Peyer's patch (tissue), 4 donors: ENCODE measurements around the gene SHISA6. TPM values are rescaled to one million over a fixed set of nuclear protein-coding genes. Genes with fewer than 3 reads are reported as not detected.
"Not testable (repeated sequence)": the region's sequence is repeated elsewhere in the genome, so short reads cannot be mapped to it uniquely, and the experiment has no call there.

Experiments used
- DNase-seq, 3 donors: peaks; one replicate each; pipeline ENCODE4 v3.0.0-alpha.2; 2017 to 2019
- H3K27ac ChIP-seq, 4 donors: fragments of 200-600 bp; sonication (generic); one replicate each; pipeline ENCODE4 v1.5.1; 2016 to 2019
- H3K27me3 ChIP-seq, 2 donors: fragments of 200-600 bp; sonication (generic); one replicate each; pipeline ENCODE4 v1.5.1; 2019
- H3K36me3 ChIP-seq, 3 donors: fragments of 200-600 bp; sonication (generic); one replicate each; pipeline ENCODE4 v1.5.1; 2016 to 2019
- H3K4me1 ChIP-seq, 4 donors: fragments of 200-600 bp; sonication (generic); one replicate each; pipeline ENCODE4 v1.5.1; 2016 to 2019
- H3K4me3 ChIP-seq, 4 donors: fragments of 200-600 bp; sonication (generic); 1 replicate in 3 of 4; 2 replicates in 1 of 4; pipeline ENCODE4 v1.5.1; 2016 to 2019; ENCODE audit warnings: mild to moderate bottlenecking in 1 of 4
- H3K9me3 ChIP-seq, 4 donors: fragments of 200-600 bp; sonication (generic); one replicate each; pipeline ENCODE4 v1.5.1; 2016 to 2019; ENCODE audit warnings: mild to moderate bottlenecking in 1 of 4
- POLR2A ChIP-seq, 2 donors: fragments of 450-650 bp; IDR thresholded peaks; one replicate each; pipeline ENCODE4 v1.5.1; 2017; ENCODE audit warnings: antibody characterized with exemption in 2 of 2, mild to moderate bottlenecking in 2 of 2, moderate library complexity in 2 of 2
- total RNA-seq, 4 donors: library from RNA; depleted of rRNA; stranded (reverse); fragments of >200 nt; gene quantifications; one replicate each; pipeline ENCODE4 v1.1.0, GENCODE V29; 2016
- TF ChIP-seq, protein P1 (sequence below), 6 experiments: fragments of 450-650 bp in 4 of 6; fragments of 200-600 bp in 2 of 6; sonication (generic) in 1 of 6; IDR thresholded peaks; one replicate each; pipeline ENCODE4 v1.5.1; 2017 to 2019; ENCODE audit warnings: antibody characterized with exemption in 6 of 6, mild to moderate bottlenecking in 3 of 6, moderate library complexity in 1 of 6

Gene SHISA6
- total RNA-seq, 4 donors from 2014 or later = 0.27 to 2.1 (median 1.7) TPM; not detected in 1

DNA sequence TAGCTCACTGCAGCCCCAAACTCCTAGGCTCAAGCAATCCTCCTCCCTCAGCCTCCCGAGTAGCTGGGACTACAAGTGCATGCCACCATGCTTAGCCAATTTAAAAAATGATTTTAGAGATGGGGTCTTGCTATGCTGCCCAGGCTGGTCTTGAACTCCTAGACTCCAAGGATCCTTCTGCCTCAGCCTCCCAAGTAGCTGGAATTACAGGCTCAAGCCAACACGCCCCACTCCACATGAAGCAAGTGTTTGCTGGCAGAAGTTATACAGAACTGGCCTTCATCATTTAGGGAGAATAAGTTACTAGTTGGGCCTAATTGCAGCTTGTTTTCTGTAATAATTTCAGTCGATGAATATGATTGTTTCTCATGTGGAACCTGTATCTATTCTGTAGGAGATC, 68.0 kb downstream of the SHISA6 start:
- H3K4me1 ChIP-seq = no peaks in the 10 kb centered on the region
- no peak overlapping the region for H3K27ac ChIP-seq
- no peak for DNase-seq
- TF ChIP-seq, protein P1, sequence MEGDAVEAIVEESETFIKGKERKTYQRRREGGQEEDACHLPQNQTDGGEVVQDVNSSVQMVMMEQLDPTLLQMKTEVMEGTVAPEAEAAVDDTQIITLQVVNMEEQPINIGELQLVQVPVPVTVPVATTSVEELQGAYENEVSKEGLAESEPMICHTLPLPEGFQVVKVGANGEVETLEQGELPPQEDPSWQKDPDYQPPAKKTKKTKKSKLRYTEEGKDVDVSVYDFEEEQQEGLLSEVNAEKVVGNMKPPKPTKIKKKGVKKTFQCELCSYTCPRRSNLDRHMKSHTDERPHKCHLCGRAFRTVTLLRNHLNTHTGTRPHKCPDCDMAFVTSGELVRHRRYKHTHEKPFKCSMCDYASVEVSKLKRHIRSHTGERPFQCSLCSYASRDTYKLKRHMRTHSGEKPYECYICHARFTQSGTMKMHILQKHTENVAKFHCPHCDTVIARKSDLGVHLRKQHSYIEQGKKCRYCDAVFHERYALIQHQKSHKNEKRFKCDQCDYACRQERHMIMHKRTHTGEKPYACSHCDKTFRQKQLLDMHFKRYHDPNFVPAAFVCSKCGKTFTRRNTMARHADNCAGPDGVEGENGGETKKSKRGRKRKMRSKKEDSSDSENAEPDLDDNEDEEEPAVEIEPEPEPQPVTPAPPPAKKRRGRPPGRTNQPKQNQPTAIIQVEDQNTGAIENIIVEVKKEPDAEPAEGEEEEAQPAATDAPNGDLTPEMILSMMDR (IDR thresholded peaks at IDR 0.05) = no peak
- no peak for TF ChIP-seq POLR2A (IDR thresholded peaks at IDR 0.05)
- H3K27me3 ChIP-seq = no peaks in the 10 kb centered on the region
- H3K36me3 ChIP-seq = no peaks in the 10 kb centered on the region
- H3K9me3 ChIP-seq = no peaks in the 10 kb centered on the region
- no peak overlapping the region for H3K4me3 ChIP-seq

DNA sequence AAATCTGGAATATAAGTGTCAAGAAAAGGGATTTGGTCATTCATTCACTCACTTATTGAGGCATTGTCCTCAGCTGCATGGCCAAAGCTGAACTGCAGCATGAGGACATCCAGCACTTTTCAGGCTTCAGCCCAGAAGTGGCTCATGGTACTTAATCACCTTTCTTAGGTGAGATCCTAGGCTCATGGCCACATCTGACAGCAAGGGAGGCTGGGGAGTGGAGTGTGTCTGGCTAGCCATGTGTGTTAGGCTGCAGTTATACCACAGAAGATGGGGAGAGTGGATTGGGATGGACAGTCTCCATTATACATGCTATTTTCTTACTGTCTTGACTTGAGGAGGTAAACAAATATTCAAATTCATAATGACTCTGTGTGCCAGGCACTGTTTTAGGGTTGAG, 68.8 kb downstream of the SHISA6 start:
- no peaks in the 10 kb centered on the region for H3K4me1 ChIP-seq
- no peaks in the 10 kb centered on the region for H3K27me3 ChIP-seq
- H3K36me3 ChIP-seq = no peaks in the 10 kb centered on the region
- no peak overlapping the region for H3K4me3 ChIP-seq
- no peaks in the 10 kb centered on the region for H3K9me3 ChIP-seq
- H3K27ac ChIP-seq = no peak overlapping the region
- no peak for DNase-seq
- TF ChIP-seq, protein P1 (IDR thresholded peaks at IDR 0.05) = no peak
- TF ChIP-seq POLR2A (IDR thresholded peaks at IDR 0.05) = no peak

DNA sequence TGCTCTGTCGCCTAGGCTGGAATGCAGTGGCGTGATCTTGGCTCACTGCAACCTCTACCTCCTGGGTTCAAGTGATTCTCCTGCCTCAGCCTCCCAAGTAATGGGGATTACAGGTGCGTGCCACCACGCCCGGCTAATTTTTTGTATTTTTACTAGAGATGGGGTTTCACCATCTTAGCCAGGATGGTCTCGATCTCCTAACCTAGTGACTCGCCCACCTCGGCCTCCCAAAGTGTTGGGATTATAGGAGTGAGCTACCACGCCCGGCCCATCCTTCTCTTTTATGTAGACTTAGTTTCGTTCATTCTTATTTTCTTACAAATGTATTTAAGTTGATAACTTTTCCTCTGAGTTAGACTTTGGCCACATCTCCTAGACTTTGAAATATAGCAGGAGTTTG, 75.4 kb downstream of the SHISA6 start:
- peak in 1 of 3 donors; percentile 23 for DNase-seq

DNA sequence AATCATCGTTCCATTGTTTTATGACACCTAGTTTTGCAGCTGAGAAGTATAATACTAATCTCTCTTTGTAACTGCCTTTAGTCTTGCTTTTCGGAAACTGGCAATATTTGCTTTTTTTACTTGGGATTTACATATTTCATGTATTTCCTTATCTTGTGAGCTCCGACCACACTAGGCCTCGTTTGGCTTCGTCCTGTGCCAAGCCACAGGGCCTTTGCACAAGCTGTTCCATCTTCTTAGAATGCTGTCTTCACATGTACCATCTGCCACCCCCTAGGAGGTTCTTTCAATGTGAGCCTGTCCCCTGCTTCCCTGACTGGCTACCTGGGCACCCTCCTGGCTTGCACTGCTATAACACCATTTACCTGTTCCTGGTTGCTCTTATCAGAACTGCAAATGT, 77.2 kb downstream of the SHISA6 start:
- peak in 1 of 3 donors; percentile 9 for DNase-seq
- no peaks in the 10 kb centered on the region for H3K27me3 ChIP-seq
- no peaks in the 10 kb centered on the region for H3K36me3 ChIP-seq
- TF ChIP-seq POLR2A (IDR thresholded peaks at IDR 0.05) = no peak
- TF ChIP-seq, protein P1 (IDR thresholded peaks at IDR 0.05) = no peak
- no peak overlapping the region for H3K4me3 ChIP-seq
- no peak overlapping the region for H3K27ac ChIP-seq
- no peaks in the 10 kb centered on the region for H3K4me1 ChIP-seq
- H3K9me3 ChIP-seq = no peaks in the 10 kb centered on the region

More for the DNA sequence above, 75.4 kb downstream of the SHISA6 start:
- H3K4me1 ChIP-seq, H3K36me3 ChIP-seq, H3K9me3 ChIP-seq, H3K27ac ChIP-seq, H3K4me3 ChIP-seq, H3K27me3 ChIP-seq: not testable (repeated sequence)

DNA sequence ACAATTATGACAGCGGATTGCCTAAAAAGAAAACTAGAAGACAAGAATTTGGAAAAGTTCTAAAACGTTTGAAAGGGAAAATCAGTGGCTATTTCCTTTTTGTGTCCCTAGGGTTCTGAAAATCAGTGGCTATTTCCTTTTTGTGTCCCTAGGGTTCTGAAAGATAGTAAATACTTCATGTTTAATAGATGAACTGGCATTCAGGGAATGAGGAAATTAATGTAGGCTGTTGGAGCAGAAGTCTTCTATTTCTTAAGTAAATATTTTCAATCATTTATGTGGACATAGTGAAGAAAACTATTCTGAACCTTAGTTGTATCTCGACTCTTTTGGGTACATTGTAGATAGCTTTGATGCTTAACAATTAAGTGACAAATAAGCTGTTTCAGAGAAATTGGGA, 78.9 kb downstream of the SHISA6 start:
- Histone ChIP-seq H3K36me3 (no peaks in the 10 kb centered on the region), H3K27me3 (no peaks in the 10 kb centered on the region), H3K4me1 (no peaks in the 10 kb centered on the region), H3K9me3 (no peaks in the 10 kb centered on the region), H3K4me3 (no peak overlapping the region), H3K27ac (no peak overlapping the region)
- no peak for DNase-seq
- TF ChIP-seq, protein P1 (IDR thresholded peaks at IDR 0.05) = no peak
- TF ChIP-seq POLR2A (IDR thresholded peaks at IDR 0.05) = no peak

DNA sequence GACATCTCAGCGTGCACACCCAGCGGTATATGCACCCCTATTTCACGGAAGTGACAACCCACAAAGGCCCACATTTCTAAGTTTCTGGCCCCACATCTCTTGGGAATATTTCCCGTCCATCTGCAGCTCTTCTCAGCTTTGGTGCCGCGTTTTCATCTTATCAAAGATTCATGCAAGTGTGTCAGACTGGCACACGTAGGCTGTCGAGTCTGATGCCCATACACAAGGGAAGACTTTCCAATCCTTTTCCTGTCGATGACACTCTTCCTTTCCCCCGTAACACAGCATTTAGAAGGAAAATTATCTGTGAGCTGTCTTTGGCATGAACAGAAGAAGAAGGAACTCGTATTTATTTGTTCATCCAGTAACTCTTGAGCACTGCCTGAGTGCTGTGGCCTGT, 83.0 kb downstream of the SHISA6 start:
- H3K36me3 ChIP-seq = no peaks in the 10 kb centered on the region
- no peaks in the 10 kb centered on the region for H3K4me1 ChIP-seq
- no peak for TF ChIP-seq POLR2A (IDR thresholded peaks at IDR 0.05)
- TF ChIP-seq, protein P1 (IDR thresholded peaks at IDR 0.05) = no peak
- no peak overlapping the region for H3K27ac ChIP-seq
- no peak for DNase-seq
- H3K27me3 ChIP-seq = no peaks in the 10 kb centered on the region
- no peaks in the 10 kb centered on the region for H3K9me3 ChIP-seq
- no peak overlapping the region for H3K4me3 ChIP-seq
